DND-41 (cell line): ENCODE measurements around the gene FBXW8.

Experiments
- ATAC-seq: fragments of 200-7000 bp; cut with Tn5 transposase; 3 replicates; pipeline ENCODE4 v1.9.1; 2021; ENCODE audit warnings: low read depth; ENCODE audit not compliant: insufficient read depth
- DNase-seq: peaks from one replicate; pipeline ENCODE4 v3.0.0-alpha.2; 2020
- H2AFZ ChIP-seq: 2 replicates; pipeline ENCODE4 v1.6.0; 2012; ENCODE audit warnings: low read depth, low read length
- H3K27ac ChIP-seq: 2 replicates; pipeline ENCODE4 v1.5.1; 2012; ENCODE audit warnings: low read length, inconsistent platforms
- H3K27me3 ChIP-seq: fragments of 200-600 bp; sonication (generic); 2 replicates; pipeline ENCODE4 v1.6.0; 2012; ENCODE audit warnings: low read length, mild to moderate bottlenecking, inconsistent platforms; ENCODE audit not compliant: insufficient read depth, poor library complexity
- H3K36me3 ChIP-seq: 2 replicates; pipeline ENCODE4 v1.5.1; 2012; ENCODE audit warnings: low read length, inconsistent platforms; ENCODE audit not compliant: insufficient read depth
- H3K4me1 ChIP-seq: 2 replicates; pipeline ENCODE4 v1.5.1; 2012; ENCODE audit warnings: mild to moderate bottlenecking, low read length; ENCODE audit not compliant: insufficient read depth
- H3K4me2 ChIP-seq: 2 replicates; pipeline ENCODE4 v1.6.0; 2012; ENCODE audit warnings: mild to moderate bottlenecking, moderate library complexity, low read length, inconsistent platforms; ENCODE audit not compliant: insufficient read depth
- H3K4me3 ChIP-seq, 2 experiments: fragments of 200-600 bp in 1 of 2; shearing (Covaris generic) in 1 of 2; 2 replicates each; pipeline ENCODE4 v1.5.1; 2012 to 2016; ENCODE audit warnings: inconsistent platforms in 2 of 2, low read length in 2 of 2, mild to moderate bottlenecking in 2 of 2, low read depth in 1 of 2, moderate library complexity in 1 of 2
- H3K79me2 ChIP-seq: 2 replicates; pipeline ENCODE4 v1.6.0; 2012; ENCODE audit warnings: low read length, inconsistent platforms; ENCODE audit not compliant: insufficient read depth
- H3K9ac ChIP-seq: 2 replicates; pipeline ENCODE4 v1.6.0; 2012; ENCODE audit warnings: low read depth, mild to moderate bottlenecking, inconsistent platforms, low read length, moderate library complexity
- H3K9me3 ChIP-seq: 2 replicates; pipeline ENCODE4 v1.5.1; 2012; ENCODE audit warnings: low read length, moderate library complexity, mild to moderate bottlenecking, inconsistent platforms; ENCODE audit not compliant: insufficient read depth, severe bottlenecking
- H4K20me1 ChIP-seq: 2 replicates; pipeline ENCODE4 v1.6.0; 2012; ENCODE audit warnings: low read length; ENCODE audit not compliant: insufficient read depth
- EZH2 ChIP-seq: IDR thresholded peaks from 3 replicates; pipeline ENCODE4 v1.6.1; 2012; ENCODE audit warnings: borderline replicate concordance, low read depth, mild to moderate bottlenecking, moderate library complexity, low read length, inconsistent platforms; ENCODE audit not compliant: severe bottlenecking
- TF ChIP-seq, protein P1 (sequence below): IDR thresholded peaks from 2 replicates; pipeline ENCODE4 v1.5.1; 2012; ENCODE audit warnings: borderline replicate concordance, low read length, moderate library complexity, mild to moderate bottlenecking; ENCODE audit not compliant: poor library complexity, severe bottlenecking; ENCODE audit errors: extremely low read depth

FBXW8 gene

GRCh38 chr12:117013726-117014125 is 103.0 kb downstream of the FBXW8 start:
- TF ChIP-seq, protein P1, sequence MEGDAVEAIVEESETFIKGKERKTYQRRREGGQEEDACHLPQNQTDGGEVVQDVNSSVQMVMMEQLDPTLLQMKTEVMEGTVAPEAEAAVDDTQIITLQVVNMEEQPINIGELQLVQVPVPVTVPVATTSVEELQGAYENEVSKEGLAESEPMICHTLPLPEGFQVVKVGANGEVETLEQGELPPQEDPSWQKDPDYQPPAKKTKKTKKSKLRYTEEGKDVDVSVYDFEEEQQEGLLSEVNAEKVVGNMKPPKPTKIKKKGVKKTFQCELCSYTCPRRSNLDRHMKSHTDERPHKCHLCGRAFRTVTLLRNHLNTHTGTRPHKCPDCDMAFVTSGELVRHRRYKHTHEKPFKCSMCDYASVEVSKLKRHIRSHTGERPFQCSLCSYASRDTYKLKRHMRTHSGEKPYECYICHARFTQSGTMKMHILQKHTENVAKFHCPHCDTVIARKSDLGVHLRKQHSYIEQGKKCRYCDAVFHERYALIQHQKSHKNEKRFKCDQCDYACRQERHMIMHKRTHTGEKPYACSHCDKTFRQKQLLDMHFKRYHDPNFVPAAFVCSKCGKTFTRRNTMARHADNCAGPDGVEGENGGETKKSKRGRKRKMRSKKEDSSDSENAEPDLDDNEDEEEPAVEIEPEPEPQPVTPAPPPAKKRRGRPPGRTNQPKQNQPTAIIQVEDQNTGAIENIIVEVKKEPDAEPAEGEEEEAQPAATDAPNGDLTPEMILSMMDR = no peak
- TF ChIP-seq EZH2 = no peak
- Histone ChIP-seq H3K79me2 (no peaks in the 10 kb centered on the region), H3K27ac (no peak overlapping the region), H3K27me3 (no peaks in the 10 kb centered on the region), H3K4me3 (no peak overlapping the region), H4K20me1 (no peaks in the 10 kb centered on the region), H3K9ac (no peak overlapping the region), H2AFZ (no peak overlapping the region), H3K36me3 (peaks cover 33% of the 10 kb centered on the region), H3K4me2 (no peak overlapping the region), H3K9me3 (peaks cover 11% of the 10 kb centered on the region), H3K4me1 (no peaks in the 10 kb centered on the region)
- DNase-seq (no peak), ATAC-seq (no peak)

GRCh38 chr12:117014342-117014887 is 103.7 kb downstream of the FBXW8 start:
- Histone ChIP-seq H3K9ac (no peak overlapping the region), H3K79me2 (no peaks in the 10 kb centered on the region), H3K4me3 (no peak overlapping the region), H3K4me2 (no peak overlapping the region), H2AFZ (no peak overlapping the region), H3K9me3 (peaks cover 11% of the 10 kb centered on the region), H3K36me3 (peaks cover 36% of the 10 kb centered on the region), H3K27ac (no peak overlapping the region), H3K27me3 (no peaks in the 10 kb centered on the region), H4K20me1 (no peaks in the 10 kb centered on the region), H3K4me1 (no peaks in the 10 kb centered on the region)
- DNase-seq (no peak), ATAC-seq (no peak)
- TF ChIP-seq, protein P1 = no peak
- TF ChIP-seq EZH2 = no peak

- no peak overlapping the region for H3K27ac ChIP-seq
- DNase-seq (no peak), ATAC-seq (no peak)
- no peaks in the 10 kb centered on the region for H3K79me2 ChIP-seq
- no peaks in the 10 kb centered on the region for H3K27me3 ChIP-seq
- H3K4me2 ChIP-seq = no peak overlapping the region
- H2AFZ ChIP-seq = no peak overlapping the region
- peaks cover 11% of the 10 kb centered on the region for H3K9me3 ChIP-seq
- H3K4me3 ChIP-seq = no peak overlapping the region
- peaks cover 32% of the 10 kb centered on the region for H3K36me3 ChIP-seq
- TF ChIP-seq, protein P1 = no peak
- no peak for TF ChIP-seq EZH2
- H4K20me1 ChIP-seq = no peaks in the 10 kb centered on the region
- no peak overlapping the region for H3K9ac ChIP-seq
- no peaks in the 10 kb centered on the region for H3K4me1 ChIP-seq
Observed at GRCh38 chr12:117015811-117016210, 105.1 kb downstream of the FBXW8 start.
